GM20000 (cell line): Measurements from ENCODE around the gene PRRC2B.

ENCODE experiments used
- DNase-seq: peaks from one replicate; pipeline ENCODE4 v3.0.0; 2012; ENCODE audit warnings: low spot score
- TF ChIP-seq, protein P1 (sequence below): IDR thresholded peaks from 2 replicates; pipeline ENCODE4 v1.5.1; 2012; ENCODE audit warnings: mild to moderate bottlenecking, control low read depth; ENCODE audit errors: extremely low read depth, missing control alignments

Gene PRRC2B

DNA sequence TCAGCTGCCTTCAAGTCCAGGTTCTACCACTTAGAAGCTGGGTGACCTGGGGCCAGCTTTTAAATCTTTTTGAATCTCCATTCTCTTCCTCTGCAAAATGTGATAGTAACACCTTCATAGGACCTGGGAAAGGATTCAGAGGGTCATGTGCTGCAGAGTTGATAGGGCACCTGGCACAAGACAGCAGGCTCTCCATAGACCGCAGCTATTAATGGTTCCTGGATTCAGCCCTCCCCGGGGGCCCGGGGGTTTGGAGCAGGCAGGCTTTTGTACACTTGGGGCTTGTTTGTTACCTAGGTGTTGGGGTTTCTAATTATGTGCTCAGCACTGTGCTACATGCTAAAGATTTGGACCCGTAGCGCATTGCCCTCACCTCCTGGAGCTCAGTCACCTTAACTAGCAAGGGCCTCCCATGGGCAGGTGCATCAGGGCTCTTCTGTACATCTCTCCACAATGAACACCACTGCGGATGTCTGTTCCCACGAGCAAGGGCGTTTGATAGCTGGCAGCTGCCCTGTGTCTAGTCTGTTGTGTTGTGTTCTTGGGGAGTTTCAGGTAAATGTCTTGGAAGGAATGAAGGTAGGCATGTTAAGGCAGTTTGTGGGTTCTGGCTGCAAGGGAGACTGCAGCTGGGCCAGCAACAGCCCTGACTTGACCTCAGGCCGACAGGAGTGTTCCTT lies 12.1 kb downstream of the PRRC2B start:
- TF ChIP-seq, protein P1, sequence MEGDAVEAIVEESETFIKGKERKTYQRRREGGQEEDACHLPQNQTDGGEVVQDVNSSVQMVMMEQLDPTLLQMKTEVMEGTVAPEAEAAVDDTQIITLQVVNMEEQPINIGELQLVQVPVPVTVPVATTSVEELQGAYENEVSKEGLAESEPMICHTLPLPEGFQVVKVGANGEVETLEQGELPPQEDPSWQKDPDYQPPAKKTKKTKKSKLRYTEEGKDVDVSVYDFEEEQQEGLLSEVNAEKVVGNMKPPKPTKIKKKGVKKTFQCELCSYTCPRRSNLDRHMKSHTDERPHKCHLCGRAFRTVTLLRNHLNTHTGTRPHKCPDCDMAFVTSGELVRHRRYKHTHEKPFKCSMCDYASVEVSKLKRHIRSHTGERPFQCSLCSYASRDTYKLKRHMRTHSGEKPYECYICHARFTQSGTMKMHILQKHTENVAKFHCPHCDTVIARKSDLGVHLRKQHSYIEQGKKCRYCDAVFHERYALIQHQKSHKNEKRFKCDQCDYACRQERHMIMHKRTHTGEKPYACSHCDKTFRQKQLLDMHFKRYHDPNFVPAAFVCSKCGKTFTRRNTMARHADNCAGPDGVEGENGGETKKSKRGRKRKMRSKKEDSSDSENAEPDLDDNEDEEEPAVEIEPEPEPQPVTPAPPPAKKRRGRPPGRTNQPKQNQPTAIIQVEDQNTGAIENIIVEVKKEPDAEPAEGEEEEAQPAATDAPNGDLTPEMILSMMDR: no peak
- no peak for DNase-seq

DNA sequence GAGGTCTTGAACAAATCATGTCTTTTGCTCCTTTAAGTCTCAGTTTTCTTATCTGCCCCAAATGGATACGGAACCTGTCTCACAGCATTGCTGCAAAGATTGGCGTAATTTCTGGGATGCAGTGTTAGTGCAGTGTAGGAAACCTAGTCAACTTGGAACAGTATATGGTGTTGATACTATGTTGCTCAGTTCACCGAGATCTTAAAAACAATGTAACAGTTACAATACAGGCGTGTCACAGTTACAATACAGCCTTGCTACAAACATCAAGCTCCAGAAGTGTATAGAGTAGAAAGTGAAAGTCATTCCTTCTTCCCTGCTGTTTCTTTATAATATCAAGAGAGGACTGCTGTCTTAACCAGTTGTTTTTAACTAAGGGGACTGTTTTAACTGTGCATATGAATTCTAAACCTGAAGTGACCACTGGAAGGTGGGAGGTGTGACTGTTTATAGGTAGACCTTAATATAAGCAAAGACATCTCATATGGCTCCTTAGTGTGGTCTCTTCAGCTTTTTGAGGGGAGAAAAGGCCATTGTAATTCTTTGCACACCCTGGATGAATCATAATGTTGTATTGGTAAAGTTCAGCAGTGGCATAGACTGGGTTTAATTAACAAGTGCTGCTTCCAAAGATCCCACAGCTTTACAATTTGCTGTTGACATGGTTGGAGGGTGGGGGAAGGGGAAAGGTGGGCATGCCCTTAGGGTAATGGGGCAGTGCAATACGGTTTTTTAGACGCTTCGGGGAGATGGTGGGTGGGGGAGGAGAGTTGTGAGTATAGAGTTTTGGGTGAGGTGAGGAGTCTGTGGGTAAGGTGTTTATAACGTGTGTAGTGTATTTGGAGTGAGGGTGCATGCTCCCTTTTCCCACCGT lies 12.9 kb downstream of the PRRC2B start:
- DNase-seq: no peak

DNA sequence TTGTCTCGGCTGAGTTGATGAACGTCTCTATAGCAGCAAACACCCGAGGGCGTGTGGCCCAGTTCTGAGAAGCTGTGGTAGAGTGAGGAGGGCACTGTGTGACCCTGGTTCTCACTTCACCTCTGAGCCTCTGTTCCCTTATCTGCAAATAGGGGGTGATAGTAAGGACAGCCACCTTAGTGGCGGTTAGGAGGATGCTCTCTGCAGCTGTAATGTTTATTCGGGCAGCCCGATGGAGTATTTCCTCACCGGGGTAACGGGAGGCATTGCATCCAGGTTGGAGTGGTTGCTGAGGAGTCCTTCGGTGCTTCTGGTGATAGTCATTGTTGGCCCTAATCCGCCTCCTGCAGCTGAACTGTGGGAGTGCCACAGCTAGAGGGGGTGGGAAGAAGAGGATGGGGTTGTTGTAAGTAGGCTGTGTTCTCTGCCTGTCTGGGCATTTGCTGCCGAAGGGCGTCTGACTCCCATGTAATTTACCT lies 13.9 kb downstream of the PRRC2B start:
- DNase-seq: no peak
- TF ChIP-seq, protein P1: no peak

More for the DNA sequence above, 12.9 kb downstream of the PRRC2B start:
- TF ChIP-seq, protein P1: no peak

DNA sequence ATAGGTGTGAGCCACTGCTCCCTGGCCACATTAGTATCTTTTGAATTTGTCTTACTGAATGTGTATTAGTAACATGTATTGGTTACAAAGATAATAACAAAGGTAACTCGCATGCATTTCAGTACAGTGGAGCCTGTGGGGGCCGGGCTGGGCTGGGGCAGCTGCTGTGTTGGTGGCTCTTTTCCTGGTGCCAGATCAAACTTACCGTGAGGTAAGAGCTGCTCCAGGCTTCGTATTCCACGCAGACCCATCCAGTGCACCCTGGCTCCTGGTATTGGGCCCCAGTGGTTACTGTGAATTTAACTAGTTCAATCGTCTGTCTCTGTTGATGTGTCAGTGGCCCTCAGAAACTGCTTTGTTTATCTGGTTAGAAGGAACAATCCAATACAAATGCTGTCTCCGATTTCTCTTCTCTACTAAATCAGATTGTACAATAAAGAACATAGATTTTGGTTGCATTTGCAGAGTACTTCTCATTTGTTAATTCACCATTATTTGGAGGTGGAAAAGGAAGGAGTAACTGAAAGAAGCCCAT lies 15.6 kb downstream of the PRRC2B start:
- TF ChIP-seq, protein P1: no peak
- no peak for DNase-seq

DNA sequence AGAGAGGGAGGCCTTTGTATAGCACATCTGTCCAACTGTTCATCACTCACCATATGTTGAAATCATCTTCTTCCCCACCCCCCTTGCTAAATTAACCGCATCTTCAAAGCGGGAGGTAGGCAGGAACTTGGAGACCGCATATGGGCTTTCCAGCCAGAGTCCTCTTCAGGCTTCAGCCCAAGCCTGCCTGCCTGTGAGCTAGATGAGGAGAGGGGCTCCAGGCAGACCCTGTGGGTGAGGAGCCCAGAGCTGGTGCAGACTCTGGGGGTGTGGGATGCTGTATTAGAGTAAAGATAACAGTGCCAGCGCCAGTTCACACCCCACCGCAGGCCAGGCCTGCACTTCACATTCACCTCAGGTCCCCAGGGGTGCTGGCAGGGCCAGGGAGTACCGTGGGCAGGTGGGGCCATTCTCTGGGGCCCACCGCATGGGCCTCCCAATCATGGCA lies 16.2 kb downstream of the PRRC2B start:
- no peak for DNase-seq
- TF ChIP-seq, protein P1: no peak

DNA sequence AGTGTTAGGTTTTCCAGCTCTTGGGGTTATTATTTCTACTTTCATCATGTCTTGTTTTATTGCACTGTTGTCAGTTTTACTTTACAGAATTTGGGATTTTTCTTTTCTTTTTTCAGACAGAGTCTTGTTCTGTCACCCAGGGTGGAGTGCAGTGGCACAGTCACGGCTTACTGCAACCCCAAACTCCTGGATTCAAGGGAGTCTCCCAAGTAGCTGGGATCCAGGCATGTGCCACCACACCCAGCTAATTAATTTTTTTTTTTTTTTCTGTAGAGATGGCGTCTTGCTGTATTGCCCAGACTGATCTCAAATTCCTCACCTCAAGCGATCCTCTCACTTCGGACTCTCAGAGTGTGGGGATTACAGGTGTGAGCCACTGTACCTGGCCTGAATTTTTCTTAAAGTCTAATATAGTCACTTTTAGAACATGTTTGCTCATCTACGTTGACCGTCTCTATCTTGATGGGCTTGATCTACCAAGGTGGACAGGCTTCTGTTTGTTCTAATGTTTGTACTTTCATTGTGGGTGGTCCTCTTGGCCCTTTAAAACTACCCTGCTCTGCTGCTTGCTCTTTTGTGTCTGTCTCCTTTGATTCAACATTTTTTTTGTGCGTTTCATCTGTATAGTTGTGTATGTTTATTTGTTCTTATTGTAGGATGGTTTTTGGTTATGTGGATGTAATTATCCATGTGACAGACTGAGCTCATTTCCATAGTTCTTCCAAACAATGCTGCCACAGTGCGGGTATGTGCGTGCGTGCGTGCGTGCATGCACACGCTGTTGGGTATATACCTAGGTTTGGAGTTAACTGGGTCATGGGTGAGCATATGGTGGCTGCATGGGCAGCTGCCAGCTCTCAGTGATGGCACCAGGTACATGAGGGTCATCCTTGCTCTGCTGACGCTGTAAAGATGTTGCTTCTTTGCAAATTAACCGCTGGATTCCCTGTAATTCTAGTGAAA lies 18.1 kb downstream of the PRRC2B start:
- TF ChIP-seq, protein P1: no peak
- DNase-seq: no peak
